ENCODE results near the gene CMTM1. TPM values are rescaled to one million over a fixed set of nuclear protein-coding genes. Genes with fewer than 3 reads are reported as not detected.
A peak's percentile ranks its signal among the peaks of the same experiment; 100 is the strongest.

The CMTM1 gene
- total and polyA plus RNA-seq, 11 donors = 0.40 to 2.4 (median 1.1) TPM; not detected in 2

- peaks cover 0 to 42% (median 20%) of the 10 kb centered on the region in 9 donors for H3K36me3 ChIP-seq
- WGBS, 4 donors = 91 to 100% (median 97%) methylated on average over 2 of the region's 2 CpGs
- no peaks in the 10 kb centered on the region for H3K9me3 ChIP-seq
- peaks cover 0 to 11% (median 0%) of the 10 kb centered on the region in 12 donors for H3K4me1 ChIP-seq
- no peak overlapping the region for H3K27ac ChIP-seq
- no peak for DNase-seq
- ATAC-seq = no peak
- no peak for TF ChIP-seq CTCF (IDR thresholded peaks at IDR 0.05)
- no peak for TF ChIP-seq POLR2A (IDR thresholded peaks at IDR 0.05)
- no peak overlapping the region for H3K4me3 ChIP-seq
- no peaks in the 10 kb centered on the region for H3K27me3 ChIP-seq
- intact Hi-C loops (cut with DNase I) = no loop called here
These were observed 2.1 kb downstream of the CMTM1 start for GRCh38 chr16:66568355-66568754.

- WGBS, 4 donors = 98 to 100% (median 99%) methylated on average over 1 of the region's 1 CpG
- intact Hi-C loops (cut with DNase I) = no loop called here
- TF ChIP-seq POLR2A (IDR thresholded peaks at IDR 0.05) (no peak), CTCF (IDR thresholded peaks at IDR 0.05) (no peak)
- no peaks in the 10 kb centered on the region for H3K27me3 ChIP-seq
- no peaks in the 10 kb centered on the region for H3K9me3 ChIP-seq
- no peak overlapping the region for H3K4me3 ChIP-seq
- ATAC-seq = no peak
- H3K36me3 ChIP-seq = peaks cover 0 to 34% (median 15%) of the 10 kb centered on the region in 9 donors
- H3K4me1 ChIP-seq = peaks cover 0 to 11% (median 0%) of the 10 kb centered on the region in 12 donors
- DNase-seq = no peak
- no peak overlapping the region for H3K27ac ChIP-seq
These were observed 2.9 kb downstream of the CMTM1 start for GRCh38 chr16:66569131-66569530.

- no peaks in the 10 kb centered on the region for H3K27me3 ChIP-seq
- H3K36me3 ChIP-seq = peaks cover 0 to 26% (median 11%) of the 10 kb centered on the region in 9 donors
- no peak for DNase-seq
- ATAC-seq = peak in 2 of 4 donors; percentile 53 to 57
- no peaks in the 10 kb centered on the region for H3K9me3 ChIP-seq
- no peak overlapping the region for H3K4me3 ChIP-seq
- TF ChIP-seq POLR2A (IDR thresholded peaks at IDR 0.05) (no peak), CTCF (IDR thresholded peaks at IDR 0.05) (no peak)
- intact Hi-C loops (cut with DNase I) = no loop called here
- 72 to 78% (median 73%) methylated on average over 3 of the region's 3 CpGs for WGBS, 4 donors
- peaks cover 0 to 11% (median 0%) of the 10 kb centered on the region in 12 donors for H3K4me1 ChIP-seq
- H3K27ac ChIP-seq = no peak overlapping the region
These were observed 3.7 kb downstream of the CMTM1 start for GRCh38 chr16:66569827-66570405.

- intact Hi-C loops (cut with DNase I) = no loop called here
- peaks cover 0 to 21% (median 0%) of the 10 kb centered on the region in 12 donors for H3K4me1 ChIP-seq
- no peak overlapping the region for H3K4me3 ChIP-seq
- H3K9me3 ChIP-seq = no peaks in the 10 kb centered on the region
- no peak for ATAC-seq
- no peak overlapping the region for H3K27ac ChIP-seq
- no peak for DNase-seq
- TF ChIP-seq POLR2A (IDR thresholded peaks at IDR 0.05) = no peak
- TF ChIP-seq CTCF (IDR thresholded peaks at IDR 0.05) = no peak
- peaks cover 0 to under 1% (median 0%) of the 10 kb centered on the region in 9 donors for H3K27me3 ChIP-seq
- WGBS, 4 donors = 42 to 63% (median 54%) methylated on average over 2 of the region's 2 CpGs
- peaks cover 0 to 2% (median 0%) of the 10 kb centered on the region in 9 donors for H3K36me3 ChIP-seq
These were observed 6.1 kb downstream of the CMTM1 start for GRCh38 chr16:66572356-66572755.

Measured in heart left ventricle (tissue), 16 donors.